Neuron (in vitro differentiated cells): Measurements from ENCODE around the gene MYRFL.
"Not testable (repeated sequence)": the region's sequence is repeated elsewhere in the genome, so short reads cannot be mapped to it uniquely, and the experiment has no call there.

ENCODE experiments used
- H2AFZ ChIP-seq: one replicate; pipeline ENCODE4 v1.6.1; 2013; ENCODE audit warnings: low read depth, mild to moderate bottlenecking, inconsistent platforms, low read length, moderate library complexity
- H3K27me3 ChIP-seq: one replicate; pipeline ENCODE4 v1.6.1; 2013; ENCODE audit warnings: low read length; ENCODE audit not compliant: insufficient read depth
- H3K36me3 ChIP-seq: one replicate; pipeline ENCODE4 v1.6.1; 2013; ENCODE audit warnings: low read length; ENCODE audit not compliant: insufficient read depth
- H3K4me1 ChIP-seq: one replicate; pipeline ENCODE4 v1.6.1; 2013; ENCODE audit warnings: low read length; ENCODE audit not compliant: insufficient read depth
- H3K4me3 ChIP-seq: 2 replicates; pipeline ENCODE4 v1.5.1; 2013; ENCODE audit warnings: mild to moderate bottlenecking, low read length, moderate library complexity
- H3K9me3 ChIP-seq: one replicate; pipeline ENCODE4 v1.6.1; 2013; ENCODE audit warnings: low read length

MYRFL gene

GRCh38 chr12:69966839-69967238, 141.8 kb downstream of the MYRFL start:
- no peak overlapping the region for H2AFZ ChIP-seq
- H3K9me3 ChIP-seq = no peaks in the 10 kb centered on the region
- no peaks in the 10 kb centered on the region for H3K27me3 ChIP-seq
- no peaks in the 10 kb centered on the region for H3K36me3 ChIP-seq
- H3K4me3 ChIP-seq = no peak overlapping the region
- no peaks in the 10 kb centered on the region for H3K4me1 ChIP-seq

GRCh38 chr12:69969011-69969410, 144.0 kb downstream of the MYRFL start:
- Histone ChIP-seq H3K4me1 (peaks cover 3% of the 10 kb centered on the region), H3K27me3 (no peaks in the 10 kb centered on the region), H3K36me3 (no peaks in the 10 kb centered on the region), H3K9me3 (no peaks in the 10 kb centered on the region), H2AFZ (no peak overlapping the region), H3K4me3 (no peak overlapping the region)

- H3K4me1 ChIP-seq = peaks cover 3% of the 10 kb centered on the region
- no peaks in the 10 kb centered on the region for H3K9me3 ChIP-seq
- H2AFZ ChIP-seq = no peak overlapping the region
- no peaks in the 10 kb centered on the region for H3K36me3 ChIP-seq
- H3K27me3 ChIP-seq = no peaks in the 10 kb centered on the region
- no peak overlapping the region for H3K4me3 ChIP-seq
Measured at GRCh38 chr12:69972136-69972535, 147.1 kb downstream of the MYRFL start.

GRCh38 chr12:69978020-69978419, 153.0 kb downstream of the MYRFL start:
- Histone ChIP-seq H3K4me3 (no peak overlapping the region), H3K36me3 (no peaks in the 10 kb centered on the region), H2AFZ (peak overlapping the region; percentile 14), H3K4me1 (peaks cover 8% of the 10 kb centered on the region), H3K27me3 (no peaks in the 10 kb centered on the region), H3K9me3 (peaks cover 3% of the 10 kb centered on the region)

GRCh38 chr12:69981881-69982475, 157.0 kb downstream of the MYRFL start:
- no peaks in the 10 kb centered on the region for H3K27me3 ChIP-seq
- H3K36me3 ChIP-seq = no peaks in the 10 kb centered on the region
- no peak overlapping the region for H3K4me3 ChIP-seq
- H3K9me3 ChIP-seq = peaks cover 3% of the 10 kb centered on the region
- no peak overlapping the region for H2AFZ ChIP-seq
- H3K4me1 ChIP-seq = peaks cover 6% of the 10 kb centered on the region

- Histone ChIP-seq H3K4me1 (peaks cover 12% of the 10 kb centered on the region), H3K9me3 (peaks cover 3% of the 10 kb centered on the region), H3K36me3 (no peaks in the 10 kb centered on the region), H3K27me3 (no peaks in the 10 kb centered on the region), H2AFZ (no peak overlapping the region), H3K4me3 (no peak overlapping the region)
Measured at GRCh38 chr12:69984241-69984640, 159.2 kb downstream of the MYRFL start.

GRCh38 chr12:69985656-69986055, 160.6 kb downstream of the MYRFL start:
- H3K27me3 ChIP-seq = no peaks in the 10 kb centered on the region
- no peak overlapping the region for H3K4me3 ChIP-seq
- peaks cover 3% of the 10 kb centered on the region for H3K9me3 ChIP-seq
- H3K36me3 ChIP-seq = no peaks in the 10 kb centered on the region
- H2AFZ ChIP-seq = no peak overlapping the region
- H3K4me1 ChIP-seq = peaks cover 12% of the 10 kb centered on the region

GRCh38 chr12:69986114-69986513, 161.1 kb downstream of the MYRFL start:
- no peak overlapping the region for H2AFZ ChIP-seq
- H3K4me3 ChIP-seq = no peak overlapping the region
- peaks cover 3% of the 10 kb centered on the region for H3K9me3 ChIP-seq
- peaks cover 12% of the 10 kb centered on the region for H3K4me1 ChIP-seq
- H3K27me3 ChIP-seq = no peaks in the 10 kb centered on the region
- no peaks in the 10 kb centered on the region for H3K36me3 ChIP-seq

- no peaks in the 10 kb centered on the region for H3K27me3 ChIP-seq
- H2AFZ ChIP-seq = no peak overlapping the region
- no peak overlapping the region for H3K4me3 ChIP-seq
- H3K4me1 ChIP-seq = peaks cover 12% of the 10 kb centered on the region
- no peaks in the 10 kb centered on the region for H3K36me3 ChIP-seq
- peaks cover 2% of the 10 kb centered on the region for H3K9me3 ChIP-seq
Measured at GRCh38 chr12:69987579-69988091, 162.6 kb downstream of the MYRFL start.

- H3K36me3 ChIP-seq = no peaks in the 10 kb centered on the region
- no peaks in the 10 kb centered on the region for H3K27me3 ChIP-seq
- H2AFZ ChIP-seq = peak overlapping the region; percentile 29
- H3K4me1 ChIP-seq = peaks cover 12% of the 10 kb centered on the region
- no peaks in the 10 kb centered on the region for H3K9me3 ChIP-seq
- no peak overlapping the region for H3K4me3 ChIP-seq
Measured at GRCh38 chr12:69988481-69989321, 163.7 kb downstream of the MYRFL start.

GRCh38 chr12:69991690-69992288, 166.8 kb downstream of the MYRFL start:
- Histone ChIP-seq H3K9me3 (no peaks in the 10 kb centered on the region), H3K4me1 (peaks cover 12% of the 10 kb centered on the region), H3K36me3 (no peaks in the 10 kb centered on the region), H2AFZ (no peak overlapping the region), H3K4me3 (no peak overlapping the region), H3K27me3 (no peaks in the 10 kb centered on the region)

GRCh38 chr12:69993433-69993832, 168.4 kb downstream of the MYRFL start:
- no peaks in the 10 kb centered on the region for H3K9me3 ChIP-seq
- H2AFZ ChIP-seq = no peak overlapping the region
- H3K27me3 ChIP-seq = no peaks in the 10 kb centered on the region
- no peak overlapping the region for H3K4me3 ChIP-seq
- no peaks in the 10 kb centered on the region for H3K36me3 ChIP-seq
- H3K4me1 ChIP-seq = peaks cover 2% of the 10 kb centered on the region

- H3K4me1 ChIP-seq, H3K27me3 ChIP-seq, H2AFZ ChIP-seq, H3K36me3 ChIP-seq, H3K9me3 ChIP-seq, H3K4me3 ChIP-seq: not testable (repeated sequence)
Measured at GRCh38 chr12:69994086-69994485, 169.1 kb downstream of the MYRFL start.
